GM18505 (cell line): ENCODE measurements around the gene RPRD2.
"Not testable (repeated sequence)": the region's sequence is repeated elsewhere in the genome, so short reads cannot be mapped to it uniquely, and the experiment has no call there.

Experiments
- ATAC-seq: cut with Tn5 transposase; IDR thresholded peaks from one replicate; pipeline ENCODE4 v1.9.1; 2021; ENCODE audit not compliant: unreplicated experiment
- POLR2A ChIP-seq: IDR thresholded peaks from 4 replicates; pipeline ENCODE4 v1.6.1; 2011; ENCODE audit warnings: borderline replicate concordance; ENCODE audit not compliant: insufficient read depth, insufficient read length; ENCODE audit errors: extremely low read depth

Gene RPRD2

DNA sequence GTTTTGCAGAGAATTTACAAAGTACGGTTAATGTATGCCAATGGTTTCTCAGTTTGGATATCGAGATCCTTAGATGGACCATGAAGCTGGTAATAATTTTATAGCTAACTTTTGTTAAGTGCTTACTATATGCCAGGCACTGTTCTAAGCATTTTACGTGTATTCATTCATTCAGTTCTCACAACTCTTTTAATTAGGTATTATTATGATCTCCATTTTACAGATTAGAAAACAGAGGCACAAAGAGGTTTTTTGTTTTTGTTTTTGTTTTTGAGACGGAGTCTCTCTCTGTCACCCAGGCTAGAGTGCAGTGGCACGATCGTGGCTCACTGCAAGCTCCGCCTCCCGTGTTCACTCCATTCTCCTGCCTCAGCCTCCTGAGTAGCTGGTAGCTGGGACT is 7.2 kb downstream of the RPRD2 start:
- no peak for TF ChIP-seq POLR2A
- ATAC-seq, result no peak

DNA sequence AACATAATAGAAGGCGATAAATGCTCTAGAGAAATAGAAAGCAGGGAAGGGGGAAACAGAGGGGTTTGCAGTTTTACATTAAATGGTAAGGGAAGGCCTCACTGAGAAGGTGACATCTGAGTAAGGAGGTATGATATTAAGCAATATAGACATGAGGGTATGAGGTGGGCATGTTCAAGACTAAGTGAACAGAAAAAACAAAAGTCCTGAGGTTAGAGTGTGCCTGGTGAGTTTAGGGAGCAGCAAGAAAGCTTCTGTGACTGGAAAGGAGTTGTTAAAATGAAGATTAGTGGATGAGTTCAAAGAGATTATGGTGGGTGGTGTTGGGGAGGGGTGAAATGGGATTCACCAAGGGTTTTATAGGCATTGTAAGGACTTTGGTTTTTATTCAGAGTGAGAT is 8.6 kb downstream of the RPRD2 start:
- no peak for TF ChIP-seq POLR2A
- ATAC-seq, result no peak

DNA sequence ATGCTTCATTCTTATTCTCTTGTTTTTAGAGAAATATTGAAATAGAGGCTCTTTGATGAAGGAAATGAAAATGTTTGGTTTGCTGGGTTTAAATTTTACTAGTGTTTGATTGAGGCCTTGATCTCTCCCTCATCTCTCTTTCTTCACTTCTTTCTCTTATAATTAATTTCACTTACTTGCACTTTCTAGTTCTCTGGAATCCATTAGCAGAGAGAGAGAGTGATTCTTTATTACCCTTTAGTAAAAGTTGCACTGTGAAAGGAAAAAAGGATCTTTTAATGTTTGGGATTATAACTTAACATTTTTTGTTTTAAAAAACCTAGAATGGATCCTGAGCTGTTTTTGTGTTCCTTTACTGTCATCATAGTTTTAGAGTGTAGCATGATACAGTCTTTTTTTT is 12.2 kb downstream of the RPRD2 start:
- no peak for ATAC-seq

GRCh38 chr1:150383631-150384324 is 19.8 kb downstream of the RPRD2 start:
- ATAC-seq, result no peak
- no peak for TF ChIP-seq POLR2A

More for the DNA sequence above, 12.2 kb downstream of the RPRD2 start:
- no peak for TF ChIP-seq POLR2A

GRCh38 chr1:150385537-150386445 is 21.8 kb downstream of the RPRD2 start:
- ATAC-seq, result no peak
- no peak for TF ChIP-seq POLR2A

- ATAC-seq, result no peak
- no peak for TF ChIP-seq POLR2A
Observed at GRCh38 chr1:150386592-150386991, 22.6 kb downstream of the RPRD2 start.

GRCh38 chr1:150387200-150387599 is 23.3 kb downstream of the RPRD2 start:
- no peak for TF ChIP-seq POLR2A
- ATAC-seq, result no peak

- no peak for ATAC-seq
- no peak for TF ChIP-seq POLR2A
Observed at GRCh38 chr1:150388241-150388640, 24.3 kb downstream of the RPRD2 start.

GRCh38 chr1:150389650-150390049 is 25.7 kb downstream of the RPRD2 start:
- ATAC-seq, result no peak
- no peak for TF ChIP-seq POLR2A

DNA sequence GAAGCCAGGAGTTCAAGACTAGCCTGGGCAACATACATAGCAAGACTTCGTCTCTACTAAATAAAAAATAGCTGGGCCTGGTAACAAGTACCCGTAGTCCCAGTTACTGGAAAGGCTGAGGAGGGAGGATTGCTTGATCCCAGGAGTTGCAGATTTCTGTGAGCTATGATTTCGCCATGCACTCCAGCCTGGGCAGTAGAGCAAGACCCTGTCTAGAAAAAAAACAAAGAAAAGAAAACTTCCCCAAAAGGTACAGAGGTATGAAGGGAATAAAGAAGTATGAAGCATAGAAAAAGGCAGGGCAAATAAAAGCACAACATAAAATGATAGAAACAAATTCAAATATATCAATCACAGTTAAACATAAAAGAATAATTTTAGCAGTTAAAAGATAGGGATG is 28.7 kb downstream of the RPRD2 start:
- ATAC-seq, result no peak

DNA sequence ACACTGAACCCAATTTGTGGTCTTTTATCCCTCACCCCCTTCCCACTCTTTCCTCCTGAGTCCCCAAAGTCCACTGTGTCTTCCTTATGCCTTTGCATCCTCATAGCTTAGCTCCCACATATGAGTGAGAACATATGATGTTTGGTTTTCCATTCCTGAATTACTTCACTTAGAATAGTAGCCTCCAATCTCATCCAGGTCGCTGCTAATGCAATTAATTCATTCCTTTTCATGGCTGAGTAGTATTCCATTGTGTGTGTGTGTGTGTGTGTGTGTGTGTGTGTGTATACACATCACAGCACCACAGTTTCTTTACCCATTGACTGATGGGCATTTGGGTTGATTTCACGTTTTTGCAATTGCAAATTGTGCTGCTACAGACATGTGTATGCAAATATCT is 31.2 kb downstream of the RPRD2 start:
- not testable (repeated sequence) for ATAC-seq

More for the DNA sequence above, 28.7 kb downstream of the RPRD2 start:
- no peak for TF ChIP-seq POLR2A

GRCh38 chr1:150397392-150398032 is 33.6 kb downstream of the RPRD2 start:
- no peak for TF ChIP-seq POLR2A
- no peak for ATAC-seq

- no peak for TF ChIP-seq POLR2A
- no peak for ATAC-seq
Observed at GRCh38 chr1:150404465-150404864, 40.5 kb downstream of the RPRD2 start.
